MCF 10A (cell line): ENCODE data around the gene IL25. TPM values are rescaled to one million over a fixed set of nuclear protein-coding genes. Genes with fewer than 3 reads are reported as not detected.
A peak's percentile ranks its signal among the peaks of the same experiment; 100 is the strongest.

Experiments
- BruUV-seq: library from RNA; stranded (reverse); fragments of 400-500 nt; replicated peaks from 2 replicates; lab custom pipeline; 2021; lab: Mats Ljungman, UMichigan
- CTCF ChIA-PET: fragments of 300-600 bp; sonication (Branson Sonifier 250); formaldehyde crosslinking; extraction: SDS; loops from one replicate; lab custom pipeline; 2021; ENCODE audit warnings: antibody characterized with exemption, inconsistent platforms; lab: Yijun Ruan, JAX
- POLR2A ChIA-PET: fragments of 300-600, 350-650 bp; sonication (Branson Sonifier 250); formaldehyde crosslinking; extraction: SDS; loops from one replicate; lab custom pipeline; 2020; ENCODE audit warnings: antibody characterized with exemption, inconsistent platforms; lab: Yijun Ruan, JAX
- DNase-seq: peaks from one replicate; pipeline ENCODE4 v3.0.0-alpha.2; 2018; ENCODE audit not compliant: unreplicated experiment
- H3K27ac Mint-ChIP-seq: one replicate; pipeline ENCODE4 v1.8.0; 2022; ENCODE audit warnings: mild to moderate bottlenecking, low read depth, mixed read lengths; ENCODE audit not compliant: unreplicated experiment
- H3K27me3 Mint-ChIP-seq: one replicate; pipeline ENCODE4 v1.8.0; 2022; ENCODE audit warnings: mixed read lengths; ENCODE audit not compliant: insufficient read depth, unreplicated experiment
- H3K36me3 Mint-ChIP-seq: one replicate; pipeline ENCODE4 v1.8.0; 2022; ENCODE audit warnings: mild to moderate bottlenecking, moderate library complexity, mixed read lengths; ENCODE audit not compliant: insufficient read depth, unreplicated experiment
- H3K4me1 Mint-ChIP-seq: one replicate; pipeline ENCODE4 v1.8.0; 2022; ENCODE audit warnings: mixed read lengths; ENCODE audit not compliant: insufficient read depth, unreplicated experiment
- H3K4me3 Mint-ChIP-seq: one replicate; pipeline ENCODE4 v1.8.0; 2022; ENCODE audit warnings: mild to moderate bottlenecking, moderate library complexity, mixed read lengths; ENCODE audit not compliant: unreplicated experiment
- H3K9me3 Mint-ChIP-seq: one replicate; pipeline ENCODE4 v1.8.0; 2022; ENCODE audit warnings: mixed read lengths; ENCODE audit not compliant: unreplicated experiment
- CTCF ChIP-seq: fragments of 200-600 bp; IDR thresholded peaks from one replicate; pipeline ENCODE4 v1.8.0; 2022; ENCODE audit warnings: antibody characterized with exemption, mild to moderate bottlenecking; ENCODE audit not compliant: unreplicated experiment
- intact Hi-C: fragments of 100-400 bp; cut with micrococcal nuclease; formaldehyde crosslinking; loops from 2 replicates; pipeline ENCODE4 v1.14.1; 2022
- total RNA-seq: library from RNA; stranded (reverse); gene quantifications from 2 replicates; pipeline ENCODE4 v1.2.3, GENCODE V29; 2022

The IL25 gene
- total RNA-seq, 1 experiment from 2014 or later, result not detected

GRCh38 chr14:23326491-23327332 lies 45.9 kb upstream of the IL25 start:
- peaks cover 16% of the 10 kb centered on the region for H3K4me1 Mint-ChIP-seq
- intact Hi-C loops, result no loop called here
- no TSS peak for BruUV-seq
- ChIA-PET POLR2A (interaction anchor here (0.7 to 2.7 kb wide), 6 partner anchors 9 to 121 kb away, joined by 3 to 12 read pairs (median 4); partner anchors contain the start of genes BCL2L2 and PPP1R3E), CTCF (interaction anchor here (0.5 to 4.8 kb wide), 24 partner anchors 9 to 289 kb away, joined by 3 to 62 read pairs (median 5); partner anchors contain the start of genes CMTM5, HOMEZ and IL25)
- H3K27me3 Mint-ChIP-seq, result no peaks in the 10 kb centered on the region
- H3K27ac Mint-ChIP-seq, result no peak overlapping the region
- no peak overlapping the region for H3K4me3 Mint-ChIP-seq
- H3K9me3 Mint-ChIP-seq, result no peaks in the 10 kb centered on the region
- peaks cover 67% of the 10 kb centered on the region for H3K36me3 Mint-ChIP-seq
- no peak for DNase-seq
- TF ChIP-seq CTCF, result no peak

- intact Hi-C loops, result loop anchor here (1.0 to 2.0 kb wide), 4 partner anchors 34 to 235 kb away; no protein-coding TSS in a partner anchor
- CTCF ChIA-PET, result interaction anchor here (0.6 to 4.8 kb wide), 15 partner anchors 14 to 261 kb away, joined by 3 to 62 read pairs (median 4); partner anchors contain the start of gene CMTM5
- BruUV-seq, result no TSS peak
- peak; percentile 80 for TF ChIP-seq CTCF
- no peaks in the 10 kb centered on the region for H3K9me3 Mint-ChIP-seq
- peak; percentile 78 for DNase-seq
- no peak overlapping the region for H3K4me3 Mint-ChIP-seq
- POLR2A ChIA-PET, result interaction anchor here (1.2 to 2.7 kb wide), 4 partner anchors 8 to 54 kb away, joined by 3 to 12 read pairs (median 4); partner anchors contain the start of genes BCL2L2 and PPP1R3E
- peaks cover 52% of the 10 kb centered on the region for H3K36me3 Mint-ChIP-seq
- no peak overlapping the region for H3K27ac Mint-ChIP-seq
- peaks cover 11% of the 10 kb centered on the region for H3K4me1 Mint-ChIP-seq
- no peaks in the 10 kb centered on the region for H3K27me3 Mint-ChIP-seq
These were observed 44.5 kb upstream of the IL25 start for GRCh38 chr14:23327947-23328744.

- Mint-ChIP-seq H3K27ac (no peak overlapping the region), H3K9me3 (no peaks in the 10 kb centered on the region), H3K27me3 (no peaks in the 10 kb centered on the region), H3K36me3 (no peaks in the 10 kb centered on the region), H3K4me3 (no peak overlapping the region), H3K4me1 (no peaks in the 10 kb centered on the region)
- ChIA-PET CTCF (interaction anchor here (1.4 to 1.6 kb wide), 3 partner anchors 9 to 44 kb away, joined by 3 to 9 read pairs (median 3); no protein-coding TSS in a partner anchor), POLR2A (interaction anchor here (1.2 kb wide), 2 partner anchors 8 to 14 kb away, joined by 3 to 4 read pairs; partner anchors contain the start of gene PABPN1)
- intact Hi-C loops, result no loop called here
- DNase-seq, result no peak
- no peak for TF ChIP-seq CTCF
- BruUV-seq, result no TSS peak
These were observed 37.0 kb upstream of the IL25 start for GRCh38 chr14:23335623-23336022.
